Brain microvascular endothelial cell (primary cell): ENCODE data around the gene LSP1.

Source experiments
- DNase-seq: peaks from one replicate; pipeline ENCODE4 v3.0.0-alpha.2; 2020
- H3K27ac ChIP-seq: fragments of 250-450 bp; sonication (Bioruptor Pico); 2 replicates; pipeline ENCODE4 v1.5.1; 2020; ENCODE audit warnings: mild to moderate bottlenecking, moderate library complexity
- H3K27me3 ChIP-seq: fragments of 250-450 bp; sonication (Bioruptor Pico); replicated peaks from 2 replicates; pipeline ENCODE4 v1.5.1; 2020; ENCODE audit warnings: mild to moderate bottlenecking
- H3K36me3 ChIP-seq: fragments of 250-450 bp; sonication (Bioruptor Pico); replicated peaks from 2 replicates; pipeline ENCODE4 v1.5.1; 2020; ENCODE audit warnings: mild to moderate bottlenecking
- H3K4me3 ChIP-seq: 2 replicates; pipeline ENCODE4 v1.5.1; 2011; ENCODE audit warnings: low read depth, mild to moderate bottlenecking, control low read depth, low read length, moderate library complexity
- in situ Hi-C: cut with HindIII; loops from 2 replicates; pipeline ENCODE4 v1.10.0; 2017; ENCODE audit warnings: low sequenced_read_pairs, low pct_ligation_motif_present
- TF ChIP-seq, protein P1 (sequence below): IDR thresholded peaks from 2 replicates; pipeline ENCODE4 v1.5.1; 2011; ENCODE audit warnings: low read depth, mild to moderate bottlenecking, moderate library complexity, low read length, control low read depth, inconsistent platforms; ENCODE audit errors: missing control alignments

The LSP1 gene

DNA sequence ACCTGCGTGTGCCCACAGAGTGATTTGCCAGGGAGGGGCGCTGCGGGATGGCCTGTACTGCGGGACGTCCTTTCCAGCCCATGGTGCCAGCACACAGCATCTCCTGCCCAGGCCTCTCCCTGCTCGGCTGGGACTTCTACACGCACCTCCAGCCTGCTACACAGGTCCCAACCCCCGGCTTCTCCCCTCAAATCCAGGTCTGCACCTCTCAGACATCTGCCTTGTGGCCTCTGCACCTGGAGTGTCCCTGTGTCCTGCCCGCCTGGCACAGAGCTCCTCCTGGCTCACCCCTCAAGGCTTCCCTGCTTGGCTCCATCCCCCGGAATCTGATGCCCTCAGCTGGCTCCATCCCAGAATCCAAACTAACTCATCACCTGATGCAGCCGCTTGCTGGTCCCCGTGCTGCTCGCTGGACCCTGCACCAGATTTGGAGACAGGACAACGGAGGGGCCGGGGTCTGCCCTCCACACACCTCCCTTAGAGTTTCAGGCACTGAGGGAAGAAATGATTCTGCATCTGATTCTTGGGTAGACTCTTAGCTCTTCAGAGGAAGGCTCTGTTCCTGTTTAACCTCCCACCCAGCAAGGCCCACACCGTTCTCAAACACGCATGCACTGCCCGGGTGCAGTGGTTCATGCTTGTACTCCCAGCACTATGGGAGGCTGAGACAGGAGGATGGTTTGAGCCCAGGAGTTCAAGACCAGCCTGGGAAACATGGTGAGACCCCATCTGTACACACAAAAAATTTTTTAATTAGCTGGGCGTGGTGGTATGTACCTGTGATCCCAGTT is 4.0 kb upstream of the LSP1 start:
- in situ Hi-C loops: no loop called here
- DNase-seq: no peak
- H3K27me3 ChIP-seq: no peaks in the 10 kb centered on the region
- H3K4me3 ChIP-seq: no peak overlapping the region
- no peaks in the 10 kb centered on the region for H3K36me3 ChIP-seq
- TF ChIP-seq, protein P1, sequence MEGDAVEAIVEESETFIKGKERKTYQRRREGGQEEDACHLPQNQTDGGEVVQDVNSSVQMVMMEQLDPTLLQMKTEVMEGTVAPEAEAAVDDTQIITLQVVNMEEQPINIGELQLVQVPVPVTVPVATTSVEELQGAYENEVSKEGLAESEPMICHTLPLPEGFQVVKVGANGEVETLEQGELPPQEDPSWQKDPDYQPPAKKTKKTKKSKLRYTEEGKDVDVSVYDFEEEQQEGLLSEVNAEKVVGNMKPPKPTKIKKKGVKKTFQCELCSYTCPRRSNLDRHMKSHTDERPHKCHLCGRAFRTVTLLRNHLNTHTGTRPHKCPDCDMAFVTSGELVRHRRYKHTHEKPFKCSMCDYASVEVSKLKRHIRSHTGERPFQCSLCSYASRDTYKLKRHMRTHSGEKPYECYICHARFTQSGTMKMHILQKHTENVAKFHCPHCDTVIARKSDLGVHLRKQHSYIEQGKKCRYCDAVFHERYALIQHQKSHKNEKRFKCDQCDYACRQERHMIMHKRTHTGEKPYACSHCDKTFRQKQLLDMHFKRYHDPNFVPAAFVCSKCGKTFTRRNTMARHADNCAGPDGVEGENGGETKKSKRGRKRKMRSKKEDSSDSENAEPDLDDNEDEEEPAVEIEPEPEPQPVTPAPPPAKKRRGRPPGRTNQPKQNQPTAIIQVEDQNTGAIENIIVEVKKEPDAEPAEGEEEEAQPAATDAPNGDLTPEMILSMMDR: no peak
- no peak overlapping the region for H3K27ac ChIP-seq

DNA sequence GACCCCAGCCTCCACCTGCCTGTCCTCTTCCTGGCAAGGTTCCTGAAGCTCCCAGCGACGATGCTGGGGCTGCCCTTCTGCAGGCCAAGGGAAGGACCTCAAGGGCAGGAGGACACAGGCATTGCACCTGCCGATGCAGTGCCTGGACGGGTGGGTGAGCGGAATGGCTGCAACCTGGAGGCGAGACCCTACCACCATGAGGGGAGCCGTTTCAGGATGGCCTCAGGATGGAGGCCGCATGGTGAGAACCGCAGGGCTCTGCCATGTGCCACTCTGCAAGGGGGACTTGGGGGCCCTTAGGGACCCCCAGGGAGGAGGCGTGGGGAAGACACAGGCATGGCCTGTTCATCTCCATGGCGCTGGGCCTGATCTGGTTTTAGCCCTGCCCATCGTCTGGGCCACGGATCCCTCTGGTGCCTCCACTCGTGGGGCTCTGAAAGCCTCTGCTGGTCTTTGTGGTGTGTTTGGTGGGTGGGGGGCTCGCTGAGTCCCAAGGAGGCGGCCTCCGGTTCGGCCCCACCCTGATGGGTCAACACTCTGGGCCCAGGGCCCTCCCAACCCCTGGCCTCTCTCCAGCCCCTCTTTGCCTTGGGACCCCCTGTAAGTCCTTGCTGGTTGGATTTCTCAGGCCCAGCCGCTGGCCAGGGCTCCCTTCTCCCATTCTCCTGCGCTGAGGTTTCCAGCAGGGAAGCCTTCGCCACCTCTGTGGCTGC is 1.3 kb upstream of the LSP1 start:
- DNase-seq: no peak
- TF ChIP-seq, protein P1: no peak
- H3K27me3 ChIP-seq: no peaks in the 10 kb centered on the region
- no peak overlapping the region for H3K4me3 ChIP-seq
- no peaks in the 10 kb centered on the region for H3K36me3 ChIP-seq
- in situ Hi-C loops: no loop called here
- no peak overlapping the region for H3K27ac ChIP-seq

DNA sequence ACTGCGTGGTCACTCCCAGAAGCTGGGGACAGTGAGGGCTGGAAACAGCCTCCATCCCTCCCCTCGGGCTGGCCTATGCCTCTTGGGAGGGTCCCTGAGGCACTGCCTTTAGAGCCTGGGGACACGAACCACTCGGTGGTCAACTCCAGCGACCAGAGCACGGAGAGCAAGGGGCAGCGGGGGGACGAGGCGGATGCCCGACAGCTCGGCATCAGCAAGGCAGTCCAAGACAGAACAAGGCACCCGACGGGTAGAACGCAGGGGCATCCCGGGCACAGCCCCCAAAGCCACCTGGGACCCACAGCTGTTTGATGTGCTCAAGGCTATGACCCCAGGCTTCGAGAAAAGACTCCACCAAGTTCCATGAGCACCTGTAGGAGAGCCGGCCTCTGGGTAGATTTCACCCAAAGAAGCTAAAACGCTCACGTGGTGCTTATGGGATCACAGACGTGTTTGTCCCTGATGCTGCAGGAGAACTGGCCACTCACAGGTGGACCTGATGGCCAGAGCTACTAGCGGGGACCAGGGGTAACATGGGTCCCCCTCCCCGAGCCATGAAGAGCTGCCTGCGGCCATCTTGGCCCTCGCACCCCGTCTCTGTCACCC is 510 bp upstream of the LSP1 start:
- no peak overlapping the region for H3K4me3 ChIP-seq
- no peak overlapping the region for H3K27ac ChIP-seq
- H3K36me3 ChIP-seq: no peaks in the 10 kb centered on the region
- no peak for DNase-seq
- TF ChIP-seq, protein P1: no peak
- in situ Hi-C loops: no loop called here
- H3K27me3 ChIP-seq: no peaks in the 10 kb centered on the region

DNA sequence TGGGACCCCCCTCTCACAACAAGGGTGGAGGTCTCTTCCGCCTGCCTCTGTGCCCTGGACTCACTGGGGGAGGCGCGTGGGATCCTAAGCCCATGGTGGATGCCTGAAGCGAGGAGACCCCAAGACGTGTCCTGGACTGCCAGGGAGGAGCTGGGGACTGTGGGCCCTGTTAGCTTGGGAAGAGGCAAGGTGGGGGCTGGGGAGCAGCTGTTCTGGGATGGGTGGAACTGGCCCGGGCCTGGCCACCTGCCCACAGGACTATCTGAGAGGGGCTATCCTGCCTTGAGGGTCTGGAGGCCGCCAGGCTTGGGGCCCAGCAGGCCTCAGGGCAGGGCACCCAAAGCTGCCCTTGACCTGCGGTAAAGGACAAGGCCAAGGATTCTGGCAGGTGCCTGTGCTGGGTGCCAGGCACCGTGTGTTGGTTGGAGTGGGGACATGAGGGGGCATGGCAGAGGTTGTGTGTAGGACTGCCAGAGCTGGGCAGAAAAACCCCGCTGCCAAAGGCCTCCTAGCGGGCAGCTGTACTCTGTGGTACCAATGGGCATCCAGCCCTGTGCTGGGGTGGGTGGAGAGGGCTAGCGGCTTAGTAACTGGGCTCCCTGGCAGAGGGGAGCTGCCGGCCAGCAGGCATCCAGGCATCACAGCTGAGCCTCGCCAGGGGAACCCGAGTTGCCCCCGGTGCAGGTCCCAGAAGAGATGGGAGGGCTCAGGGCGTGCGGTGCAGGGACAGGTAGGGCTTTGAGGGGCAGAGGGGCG is 670 bp downstream of the LSP1 start:
- TF ChIP-seq, protein P1: no peak
- Histone ChIP-seq H3K4me3 (no peak overlapping the region), H3K27ac (no peak overlapping the region), H3K27me3 (no peaks in the 10 kb centered on the region), H3K36me3 (no peaks in the 10 kb centered on the region)
- in situ Hi-C loops: no loop called here
- no peak for DNase-seq

DNA sequence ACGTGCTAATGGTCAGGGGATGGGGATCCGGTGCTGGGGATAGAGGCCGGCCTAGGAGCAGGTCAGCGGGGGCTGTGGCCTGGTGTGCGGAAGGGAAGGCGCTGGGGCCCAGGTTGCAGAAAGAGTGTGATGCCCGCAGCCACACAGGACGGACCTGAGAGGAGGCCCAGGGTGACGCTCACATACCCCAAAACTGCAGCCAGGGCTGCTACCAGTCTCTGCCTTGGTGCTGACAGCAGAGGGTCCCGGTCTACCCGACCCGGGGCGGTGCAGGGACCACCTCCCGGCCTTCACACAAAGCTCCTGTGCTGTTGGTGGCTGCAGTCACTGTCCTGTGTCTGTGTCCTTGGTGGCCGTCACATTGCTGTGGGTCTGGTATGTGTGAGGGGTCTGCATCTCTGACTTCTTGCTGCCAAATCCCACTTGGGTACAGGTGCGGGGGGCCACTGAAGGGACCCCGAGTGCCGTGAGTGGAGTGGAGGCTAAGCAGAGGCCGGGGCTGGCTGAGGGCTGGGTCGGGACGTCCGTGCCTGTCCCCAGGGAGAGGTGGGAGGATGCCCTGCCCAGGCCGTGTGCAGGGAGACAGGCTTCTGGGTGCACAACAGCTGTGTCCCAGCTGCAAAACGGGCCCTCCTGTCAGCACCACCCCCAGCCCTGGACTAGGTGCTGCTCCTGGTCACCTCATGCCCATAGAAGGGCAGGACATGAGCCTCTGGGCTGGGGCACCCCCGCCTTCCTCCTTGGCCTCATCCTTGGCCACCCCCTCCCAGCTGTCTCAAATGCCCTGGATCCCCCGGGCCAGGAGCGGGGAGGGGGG is 1.5 kb downstream of the LSP1 start:
- no peak overlapping the region for H3K27ac ChIP-seq
- no peak overlapping the region for H3K4me3 ChIP-seq
- DNase-seq: no peak
- in situ Hi-C loops: no loop called here
- no peaks in the 10 kb centered on the region for H3K27me3 ChIP-seq
- TF ChIP-seq, protein P1: no peak
- no peaks in the 10 kb centered on the region for H3K36me3 ChIP-seq
